22Rv1 (cell line): ENCODE measurements around the gene GSTCD.
"Not testable (repeated sequence)": the region's sequence is repeated elsewhere in the genome, so short reads cannot be mapped to it uniquely, and the experiment has no call there.

Experiments used
- CTCF ChIP-seq: fragments of 450-650 bp; IDR thresholded peaks from 2 replicates; pipeline ENCODE4 v1.5.1; 2017; ENCODE audit warnings: mild to moderate bottlenecking
- ZFX ChIP-seq: fragments of 450-650 bp; IDR thresholded peaks from 2 replicates; pipeline ENCODE4 v1.6.1; 2017; ENCODE audit warnings: antibody characterized with exemption, borderline replicate concordance

GRCh38 chr4:105852230-105852629, 143.6 kb downstream of the GSTCD start:
- not testable (repeated sequence) for TF ChIP-seq CTCF, ZFX
